Suppressor macrophage (primary cell): ENCODE results near the gene ZNF787.
"Not testable (repeated sequence)": the region's sequence is repeated elsewhere in the genome, so short reads cannot be mapped to it uniquely, and the experiment has no call there.

Source experiments
- DNase-seq, 4 experiments: peaks; one replicate each; pipeline ENCODE4 v3.0.0-alpha.2; 2020 to 2022

The ZNF787 gene

GRCh38 chr19:56104423-56104822, 16.7 kb downstream of the ZNF787 start:
- DNase-seq = no peak

- no peak for DNase-seq
Measured at GRCh38 chr19:56103027-56103614, 18.0 kb downstream of the ZNF787 start.

GRCh38 chr19:56101746-56102535, 19.2 kb downstream of the ZNF787 start:
- peak in 3 of 4 experiments; percentile 61 to 64 (median 63) for DNase-seq

GRCh38 chr19:56101095-56101494, 20.0 kb downstream of the ZNF787 start:
- no peak for DNase-seq

GRCh38 chr19:56099638-56100539, 21.2 kb downstream of the ZNF787 start:
- DNase-seq = no peak

- DNase-seq = no peak
Measured at GRCh38 chr19:56098731-56099568, 22.1 kb downstream of the ZNF787 start.

- DNase-seq = not testable (repeated sequence)
Measured at GRCh38 chr19:56098237-56098636, 22.9 kb downstream of the ZNF787 start.

- no peak for DNase-seq
Measured at GRCh38 chr19:56097776-56098175, 23.3 kb downstream of the ZNF787 start.

- DNase-seq = no peak
Measured at GRCh38 chr19:56097306-56097705, 23.8 kb downstream of the ZNF787 start.

GRCh38 chr19:56096665-56097064, 24.4 kb downstream of the ZNF787 start:
- no peak for DNase-seq

- DNase-seq = no peak
Measured at GRCh38 chr19:56094449-56094848, 26.6 kb downstream of the ZNF787 start.

- DNase-seq = no peak
Measured at GRCh38 chr19:56092685-56093631, 28.1 kb downstream of the ZNF787 start.

GRCh38 chr19:56091751-56092546, 29.1 kb downstream of the ZNF787 start:
- DNase-seq = no peak

GRCh38 chr19:56091066-56091490, 30.0 kb downstream of the ZNF787 start:
- DNase-seq = peak; percentile 35 to 74 (median 62)

- no peak for DNase-seq
Measured at GRCh38 chr19:56089344-56089743, 31.8 kb downstream of the ZNF787 start.

- DNase-seq = no peak
Measured at GRCh38 chr19:56088497-56089215, 32.4 kb downstream of the ZNF787 start.

GRCh38 chr19:56087647-56088496, 33.2 kb downstream of the ZNF787 start:
- no peak for DNase-seq

GRCh38 chr19:56086671-56087430, 34.2 kb downstream of the ZNF787 start:
- no peak for DNase-seq
